SK-N-SH treated with all-trans-retinoic acid at 6 μM for 48 hours (cell line): ENCODE results near the gene PPEF1.

Source experiments
- ATAC-seq: fragments of 200-7000 bp; cut with Tn5 transposase; 3 replicates; pipeline ENCODE4 v1.9.1; 2020; ENCODE audit warnings: mild to moderate bottlenecking, moderate library complexity
- ARNTL ChIP-seq: fragments of 450-650 bp; formaldehyde crosslinking; IDR thresholded peaks from 2 replicates; pipeline ENCODE4 v1.5.0; 2020; ENCODE audit warnings: low read depth, mild to moderate bottlenecking, moderate library complexity, borderline replicate concordance
- BACH2 ChIP-seq: fragments of 250-450 bp; sonication (Bioruptor Pico); IDR thresholded peaks from 2 replicates; pipeline ENCODE4 v1.9.0; 2021; ENCODE audit warnings: mild to moderate bottlenecking, borderline replicate concordance
- CSDC2 ChIP-seq: fragments of 250-450 bp; sonication (Bioruptor Pico); IDR thresholded peaks from 2 replicates; pipeline ENCODE4 v1.5.0; 2020; ENCODE audit warnings: mild to moderate bottlenecking, moderate library complexity
- GLIS3 ChIP-seq: fragments of 250-450 bp; sonication (Bioruptor Pico); IDR thresholded peaks from 2 replicates; pipeline ENCODE4 v1.5.0; 2020; ENCODE audit warnings: mild to moderate bottlenecking, moderate library complexity
- ISL1 ChIP-seq: fragments of 250-450 bp; sonication (Bioruptor Pico); IDR thresholded peaks from 2 replicates; pipeline ENCODE4 v2.1.2; 2022; ENCODE audit warnings: mild to moderate bottlenecking, moderate library complexity
- OSR1 ChIP-seq: fragments of 250-450 bp; sonication (Bioruptor Pico); IDR thresholded peaks from 2 replicates; pipeline ENCODE4 v1.8.0; 2022; ENCODE audit warnings: moderate library complexity, mild to moderate bottlenecking, inconsistent platforms
- PPARA ChIP-seq: fragments of 250-450 bp; sonication (Bioruptor Pico); IDR thresholded peaks from 2 replicates; pipeline ENCODE4 v1.5.0; 2020; ENCODE audit warnings: mild to moderate bottlenecking, borderline replicate concordance
- RARB ChIP-seq: fragments of 250-450 bp; sonication (Bioruptor Pico); IDR thresholded peaks from 2 replicates; pipeline ENCODE4 v1.8.0; 2021; ENCODE audit warnings: mild to moderate bottlenecking, moderate library complexity
- SNAI2 ChIP-seq: fragments of 250-450 bp; sonication (Bioruptor Pico); IDR thresholded peaks from 2 replicates; pipeline ENCODE4 v1.5.0; 2020; ENCODE audit warnings: mild to moderate bottlenecking, moderate library complexity
- TCF4 ChIP-seq: fragments of 250-450 bp; sonication (Bioruptor Pico); IDR thresholded peaks from 2 replicates; pipeline ENCODE4 v1.8.0; 2021; ENCODE audit warnings: mild to moderate bottlenecking, moderate library complexity, borderline replicate concordance
- TOX ChIP-seq: fragments of 250-450 bp; sonication (Bioruptor Pico); IDR thresholded peaks from 2 replicates; pipeline ENCODE4 v1.8.0; 2021; ENCODE audit warnings: mild to moderate bottlenecking, moderate library complexity, borderline replicate concordance
- ZC3H10 ChIP-seq: fragments of 250-450 bp; sonication (Bioruptor Pico); IDR thresholded peaks from 2 replicates; pipeline ENCODE4 v1.5.1; 2021; ENCODE audit warnings: mild to moderate bottlenecking, moderate library complexity
- ZFP3 ChIP-seq: fragments of 250-450 bp; sonication (Bioruptor Pico); IDR thresholded peaks from 2 replicates; pipeline ENCODE4 v1.5.0; 2020; ENCODE audit warnings: mild to moderate bottlenecking, moderate library complexity
- ZFP30 ChIP-seq: fragments of 450-650 bp; formaldehyde crosslinking; IDR thresholded peaks from 2 replicates; pipeline ENCODE4 v1.5.0; 2022; ENCODE audit warnings: mild to moderate bottlenecking, moderate library complexity
- ZNF565 ChIP-seq: fragments of 450-650 bp; formaldehyde crosslinking; conservative IDR thresholded peaks from 2 replicates; pipeline ENCODE4 v1.5.0; 2020; ENCODE audit warnings: low read depth, mild to moderate bottlenecking, moderate library complexity
- ZNF70 ChIP-seq: fragments of 450-650 bp; formaldehyde crosslinking; IDR thresholded peaks from 2 replicates; pipeline ENCODE4 v1.5.0; 2020; ENCODE audit warnings: mild to moderate bottlenecking, moderate library complexity
- ZNF8 ChIP-seq: fragments of 450-650 bp; formaldehyde crosslinking; IDR thresholded peaks from 2 replicates; pipeline ENCODE4 v1.5.0; 2020; ENCODE audit warnings: mild to moderate bottlenecking, moderate library complexity
- TF ChIP-seq, protein P1 (sequence below): fragments of 250-450 bp; sonication (Bioruptor Pico); IDR thresholded peaks from 2 replicates; pipeline ENCODE4 v1.5.1; 2020; ENCODE audit warnings: low read depth, mild to moderate bottlenecking, moderate library complexity
- TF ChIP-seq, protein P2 (sequence below): fragments of 250-450 bp; sonication (Bioruptor Pico); IDR thresholded peaks from 2 replicates; pipeline ENCODE4 v1.5.0; 2020; ENCODE audit warnings: mild to moderate bottlenecking, moderate library complexity
- TF ChIP-seq, protein P3 (sequence below): fragments of 250-450 bp; sonication (Bioruptor Pico); IDR thresholded peaks from 2 replicates; pipeline ENCODE4 v1.8.0; 2021; ENCODE audit warnings: low read depth, mild to moderate bottlenecking, moderate library complexity, borderline replicate concordance
- TF ChIP-seq, protein P4 (sequence below): fragments of 250-450 bp; sonication (Bioruptor Pico); IDR thresholded peaks from 2 replicates; pipeline ENCODE4 v1.5.1; 2021; ENCODE audit warnings: mild to moderate bottlenecking, moderate library complexity
- TF ChIP-seq, protein P5 (sequence below): fragments of 250-450 bp; sonication (Bioruptor Pico); IDR thresholded peaks from 2 replicates; pipeline ENCODE4 v1.8.0; 2020; ENCODE audit warnings: mild to moderate bottlenecking, moderate library complexity, borderline replicate concordance

Gene PPEF1

DNA sequence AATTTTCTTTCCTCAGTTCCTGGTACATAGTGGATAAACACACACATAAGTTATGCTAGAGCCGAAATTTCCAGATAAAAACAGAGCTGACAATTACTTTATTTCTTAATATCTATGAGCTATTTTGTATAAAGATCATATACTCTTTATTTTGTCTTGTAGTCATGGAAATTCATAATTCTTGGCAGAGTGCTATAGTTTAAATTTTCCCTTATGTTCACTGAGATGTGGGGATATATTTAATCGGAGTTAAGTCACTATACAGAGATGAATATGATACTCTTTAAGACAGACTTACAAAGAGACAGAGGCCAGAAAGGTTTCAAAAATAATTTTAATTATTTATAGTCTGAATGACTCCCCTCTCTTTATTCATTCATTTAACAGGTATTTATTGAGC, 89.7 kb downstream of the PPEF1 start (continued):
- TF ChIP-seq, protein P1, sequence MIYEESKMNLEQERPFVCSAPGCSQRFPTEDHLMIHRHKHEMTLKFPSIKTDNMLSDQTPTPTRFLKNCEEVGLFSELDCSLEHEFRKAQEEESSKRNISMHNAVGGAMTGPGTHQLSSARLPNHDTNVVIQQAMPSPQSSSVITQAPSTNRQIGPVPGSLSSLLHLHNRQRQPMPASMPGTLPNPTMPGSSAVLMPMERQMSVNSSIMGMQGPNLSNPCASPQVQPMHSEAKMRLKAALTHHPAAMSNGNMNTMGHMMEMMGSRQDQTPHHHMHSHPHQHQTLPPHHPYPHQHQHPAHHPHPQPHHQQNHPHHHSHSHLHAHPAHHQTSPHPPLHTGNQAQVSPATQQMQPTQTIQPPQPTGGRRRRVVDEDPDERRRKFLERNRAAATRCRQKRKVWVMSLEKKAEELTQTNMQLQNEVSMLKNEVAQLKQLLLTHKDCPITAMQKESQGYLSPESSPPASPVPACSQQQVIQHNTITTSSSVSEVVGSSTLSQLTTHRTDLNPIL (CRISPR knock-in tag) = no peak
- no peak for TF ChIP-seq SNAI2 (CRISPR knock-in tag)

DNA sequence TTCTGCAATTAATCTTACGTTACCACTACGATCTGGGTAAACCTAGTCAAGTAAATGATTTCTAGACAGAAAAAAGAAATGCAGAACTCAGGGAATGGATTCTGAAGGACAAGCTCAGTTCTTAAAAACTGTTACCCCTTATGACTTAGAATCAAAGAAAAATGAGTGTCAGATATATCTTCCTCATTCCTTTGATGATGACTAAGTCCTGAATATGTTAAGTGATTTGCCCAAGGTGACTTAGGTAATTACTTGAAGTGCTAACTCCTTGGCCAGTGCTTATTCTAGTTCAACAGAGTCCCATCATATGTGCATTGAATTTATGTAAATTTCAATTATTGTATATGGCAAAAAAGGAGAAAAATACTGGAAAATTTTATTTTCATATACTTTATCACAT, 92.5 kb downstream of the PPEF1 start:
- no peak for ATAC-seq

DNA sequence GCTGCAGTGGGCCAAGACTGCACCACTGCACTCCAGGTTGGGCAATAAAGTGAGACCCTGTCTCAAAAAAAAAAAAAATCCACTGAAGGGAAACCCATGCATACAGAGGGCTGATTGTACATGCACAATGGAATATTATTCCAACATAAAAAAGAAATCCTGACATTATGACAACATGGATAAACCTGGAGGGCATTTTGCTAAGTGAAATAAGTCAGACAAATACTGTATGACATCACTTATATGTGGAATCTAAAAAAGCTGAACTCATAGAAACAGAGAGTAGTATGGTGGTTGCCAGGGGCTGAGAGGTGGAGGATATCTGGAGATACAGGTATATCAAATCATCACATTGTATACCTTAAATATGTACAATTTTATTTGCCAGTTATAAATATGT, 102.2 kb downstream of the PPEF1 start:
- TF ChIP-seq TCF4 (CRISPR knock-in tag) (no peak), ZNF8 (CRISPR knock-in tag) (no peak), SNAI2 (CRISPR knock-in tag) (no peak), CSDC2 (CRISPR knock-in tag) (no peak), ZNF70 (CRISPR knock-in tag) (no peak), ZC3H10 (CRISPR knock-in tag) (no peak), TOX (CRISPR knock-in tag) (no peak), GLIS3 (CRISPR knock-in tag) (no peak), ZFP3 (no peak), ARNTL (CRISPR knock-in tag) (no peak), PPARA (CRISPR knock-in tag) (no peak), ZFP30 (CRISPR knock-in tag) (no peak), BACH2 (CRISPR knock-in tag) (no peak)
- TF ChIP-seq, protein P2, sequence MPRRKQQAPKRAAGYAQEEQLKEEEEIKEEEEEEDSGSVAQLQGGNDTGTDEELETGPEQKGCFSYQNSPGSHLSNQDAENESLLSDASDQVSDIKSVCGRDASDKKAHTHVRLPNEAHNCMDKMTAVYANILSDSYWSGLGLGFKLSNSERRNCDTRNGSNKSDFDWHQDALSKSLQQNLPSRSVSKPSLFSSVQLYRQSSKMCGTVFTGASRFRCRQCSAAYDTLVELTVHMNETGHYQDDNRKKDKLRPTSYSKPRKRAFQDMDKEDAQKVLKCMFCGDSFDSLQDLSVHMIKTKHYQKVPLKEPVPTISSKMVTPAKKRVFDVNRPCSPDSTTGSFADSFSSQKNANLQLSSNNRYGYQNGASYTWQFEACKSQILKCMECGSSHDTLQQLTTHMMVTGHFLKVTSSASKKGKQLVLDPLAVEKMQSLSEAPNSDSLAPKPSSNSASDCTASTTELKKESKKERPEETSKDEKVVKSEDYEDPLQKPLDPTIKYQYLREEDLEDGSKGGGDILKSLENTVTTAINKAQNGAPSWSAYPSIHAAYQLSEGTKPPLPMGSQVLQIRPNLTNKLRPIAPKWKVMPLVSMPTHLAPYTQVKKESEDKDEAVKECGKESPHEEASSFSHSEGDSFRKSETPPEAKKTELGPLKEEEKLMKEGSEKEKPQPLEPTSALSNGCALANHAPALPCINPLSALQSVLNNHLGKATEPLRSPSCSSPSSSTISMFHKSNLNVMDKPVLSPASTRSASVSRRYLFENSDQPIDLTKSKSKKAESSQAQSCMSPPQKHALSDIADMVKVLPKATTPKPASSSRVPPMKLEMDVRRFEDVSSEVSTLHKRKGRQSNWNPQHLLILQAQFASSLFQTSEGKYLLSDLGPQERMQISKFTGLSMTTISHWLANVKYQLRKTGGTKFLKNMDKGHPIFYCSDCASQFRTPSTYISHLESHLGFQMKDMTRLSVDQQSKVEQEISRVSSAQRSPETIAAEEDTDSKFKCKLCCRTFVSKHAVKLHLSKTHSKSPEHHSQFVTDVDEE (CRISPR knock-in tag) = no peak
- TF ChIP-seq, protein P1 (CRISPR knock-in tag) = no peak
- TF ChIP-seq, protein P3, sequence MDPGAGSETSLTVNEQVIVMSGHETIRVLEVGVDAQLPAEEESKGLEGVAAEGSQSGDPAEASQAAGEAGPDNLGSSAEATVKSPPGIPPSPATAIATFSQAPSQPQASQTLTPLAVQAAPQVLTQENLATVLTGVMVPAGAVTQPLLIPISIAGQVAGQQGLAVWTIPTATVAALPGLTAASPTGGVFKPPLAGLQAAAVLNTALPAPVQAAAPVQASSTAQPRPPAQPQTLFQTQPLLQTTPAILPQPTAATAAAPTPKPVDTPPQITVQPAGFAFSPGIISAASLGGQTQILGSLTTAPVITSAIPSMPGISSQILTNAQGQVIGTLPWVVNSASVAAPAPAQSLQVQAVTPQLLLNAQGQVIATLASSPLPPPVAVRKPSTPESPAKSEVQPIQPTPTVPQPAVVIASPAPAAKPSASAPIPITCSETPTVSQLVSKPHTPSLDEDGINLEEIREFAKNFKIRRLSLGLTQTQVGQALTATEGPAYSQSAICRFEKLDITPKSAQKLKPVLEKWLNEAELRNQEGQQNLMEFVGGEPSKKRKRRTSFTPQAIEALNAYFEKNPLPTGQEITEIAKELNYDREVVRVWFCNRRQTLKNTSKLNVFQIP (CRISPR knock-in tag) = no peak
- ATAC-seq = no peak

More for the DNA sequence above, 92.5 kb downstream of the PPEF1 start:
- no peak for TF ChIP-seq ZFP30 (CRISPR knock-in tag)
- TF ChIP-seq PPARA (CRISPR knock-in tag) = no peak
- TF ChIP-seq, all 23 proteins: peak for 0

DNA sequence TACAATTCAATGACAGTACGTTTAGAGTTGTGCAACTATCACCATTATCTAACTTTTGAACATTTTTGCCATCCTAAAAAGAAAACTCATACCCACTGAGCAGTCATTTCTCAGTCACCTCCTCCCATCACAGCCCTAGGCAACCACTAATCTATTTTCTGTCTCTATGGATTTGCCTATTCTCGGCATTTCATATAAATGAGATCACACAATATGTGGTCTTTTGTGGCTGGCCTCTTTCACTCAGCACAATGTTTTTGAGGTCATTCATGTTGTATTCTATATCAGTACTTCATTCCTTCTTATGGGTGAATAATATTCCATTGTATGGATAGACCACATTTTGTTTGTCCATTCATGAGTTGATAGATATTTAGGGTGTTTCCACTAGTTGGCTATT, 103.0 kb downstream of the PPEF1 start:
- ATAC-seq = no peak
- TF ChIP-seq ISL1 (no peak), TOX (CRISPR knock-in tag) (no peak), ZFP3 (no peak), SNAI2 (CRISPR knock-in tag) (no peak), RARB (CRISPR knock-in tag) (no peak), TCF4 (CRISPR knock-in tag) (no peak), OSR1 (CRISPR knock-in tag) (no peak), ZNF565 (CRISPR knock-in tag) (no peak), ARNTL (CRISPR knock-in tag) (no peak)
- TF ChIP-seq, protein P1 (CRISPR knock-in tag) = no peak
- TF ChIP-seq, protein P4, sequence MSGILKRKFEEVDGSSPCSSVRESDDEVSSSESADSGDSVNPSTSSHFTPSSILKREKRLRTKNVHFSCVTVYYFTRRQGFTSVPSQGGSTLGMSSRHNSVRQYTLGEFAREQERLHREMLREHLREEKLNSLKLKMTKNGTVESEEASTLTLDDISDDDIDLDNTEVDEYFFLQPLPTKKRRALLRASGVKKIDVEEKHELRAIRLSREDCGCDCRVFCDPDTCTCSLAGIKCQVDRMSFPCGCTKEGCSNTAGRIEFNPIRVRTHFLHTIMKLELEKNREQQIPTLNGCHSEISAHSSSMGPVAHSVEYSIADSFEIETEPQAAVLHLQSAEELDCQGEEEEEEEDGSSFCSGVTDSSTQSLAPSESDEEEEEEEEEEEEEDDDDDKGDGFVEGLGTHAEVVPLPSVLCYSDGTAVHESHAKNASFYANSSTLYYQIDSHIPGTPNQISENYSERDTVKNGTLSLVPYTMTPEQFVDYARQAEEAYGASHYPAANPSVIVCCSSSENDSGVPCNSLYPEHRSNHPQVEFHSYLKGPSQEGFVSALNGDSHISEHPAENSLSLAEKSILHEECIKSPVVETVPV (CRISPR knock-in tag) = no peak
- TF ChIP-seq, protein P3 (CRISPR knock-in tag) = no peak
- TF ChIP-seq, protein P5, sequence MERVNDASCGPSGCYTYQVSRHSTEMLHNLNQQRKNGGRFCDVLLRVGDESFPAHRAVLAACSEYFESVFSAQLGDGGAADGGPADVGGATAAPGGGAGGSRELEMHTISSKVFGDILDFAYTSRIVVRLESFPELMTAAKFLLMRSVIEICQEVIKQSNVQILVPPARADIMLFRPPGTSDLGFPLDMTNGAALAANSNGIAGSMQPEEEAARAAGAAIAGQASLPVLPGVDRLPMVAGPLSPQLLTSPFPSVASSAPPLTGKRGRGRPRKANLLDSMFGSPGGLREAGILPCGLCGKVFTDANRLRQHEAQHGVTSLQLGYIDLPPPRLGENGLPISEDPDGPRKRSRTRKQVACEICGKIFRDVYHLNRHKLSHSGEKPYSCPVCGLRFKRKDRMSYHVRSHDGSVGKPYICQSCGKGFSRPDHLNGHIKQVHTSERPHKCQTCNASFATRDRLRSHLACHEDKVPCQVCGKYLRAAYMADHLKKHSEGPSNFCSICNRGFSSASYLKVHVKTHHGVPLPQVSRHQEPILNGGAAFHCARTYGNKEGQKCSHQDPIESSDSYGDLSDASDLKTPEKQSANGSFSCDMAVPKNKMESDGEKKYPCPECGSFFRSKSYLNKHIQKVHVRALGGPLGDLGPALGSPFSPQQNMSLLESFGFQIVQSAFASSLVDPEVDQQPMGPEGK (CRISPR knock-in tag) = no peak
